Measurements from ENCODE around the gene KRT82. TPM values are rescaled to one million over a fixed set of nuclear protein-coding genes. Genes with fewer than 3 reads are reported as not detected.

KRT82 gene
- polyA plus RNA-seq, 1 of the 3 experiments (the other 2 are of a cell fraction), result not detected

DNA sequence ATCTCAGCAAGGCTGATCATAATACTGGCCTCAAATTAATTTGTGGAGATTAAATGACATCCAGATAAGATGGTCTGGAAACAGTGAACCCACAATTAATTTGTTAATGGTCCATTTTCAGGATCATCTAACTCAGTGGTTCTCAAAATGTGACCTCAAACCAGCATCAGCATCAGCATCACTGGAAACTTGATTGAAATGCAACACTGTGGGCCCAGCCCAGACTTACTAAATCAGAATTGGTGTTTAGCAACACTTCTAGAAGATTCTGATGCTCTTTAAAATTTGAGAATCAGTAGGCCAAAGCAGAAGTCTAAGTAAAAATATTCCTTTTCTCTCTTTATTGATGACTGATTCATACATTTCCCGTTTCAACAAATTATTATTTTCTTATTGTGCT lies 10.7 kb upstream of the KRT82 start:
- Histone ChIP-seq H3K9me3 (no peaks in the 10 kb centered on the region), H3K9me2 (no peaks in the 10 kb centered on the region), H3K9ac (no peak overlapping the region), H3K4me2 (no peak overlapping the region), H3K4me1 (ENCODE audit: control insufficient read depth in 1 of 2, insufficient read depth in 2 of 2, low read depth in 1 of 2, low read length in 1 of 2) (peaks cover 0 to 5% of the 10 kb centered on the region in 2 experiments; a peak in 1 of 4 replicates), H3K27me3 (ENCODE audit: insufficient read depth) (peaks cover 13% of the 10 kb centered on the region; the same call in 1 of the 2 replicates), H3K4me3 (ENCODE audit: low read depth in 2 of 2, low read length in 1 of 2) (no peak overlapping the region), H2AFZ (ENCODE audit: low read depth) (no peak overlapping the region), H3F3A (replicated peaks; ENCODE audit: insufficient read depth) (no peaks in the 10 kb centered on the region), H3K27ac (ENCODE audit: low read depth in 2 of 2, low read length in 1 of 2) (no peak overlapping the region), H3K79me2 (ENCODE audit: insufficient read depth) (no peaks in the 10 kb centered on the region), H3K36me3 (replicated peaks in 1 of 2; ENCODE audit: control insufficient read depth in 1 of 2, insufficient read depth in 2 of 2, low read length in 1 of 2) (no peaks in the 10 kb centered on the region), H4K20me1 (ENCODE audit: insufficient read depth) (no peaks in the 10 kb centered on the region)
- DNase-seq, result no peak
- no peak for TF ChIP-seq FOXM1 (IDR thresholded peaks at IDR 0.05; ENCODE audit: low read depth)
- TF ChIP-seq TEAD4 (IDR thresholded peaks at IDR 0.05; ENCODE audit: borderline replicate concordance, insufficient read depth), result no peak
- TF ChIP-seq SMC3 (IDR thresholded peaks at IDR 0.05; ENCODE audit: low read depth, low read length), result no peak
- no peak for TF ChIP-seq FOSL2 (IDR thresholded peaks at IDR 0.05; ENCODE audit: borderline replicate concordance, low read depth)
- no peak for TF ChIP-seq RAD21 (IDR thresholded peaks at IDR 0.05; ENCODE audit: low read length)
- TF ChIP-seq GABPA (IDR thresholded peaks at IDR 0.05; ENCODE audit: low read depth), result no peak
- TF ChIP-seq NFIC (IDR thresholded peaks at IDR 0.05; ENCODE audit: borderline replicate concordance), result no peak
- 41% methylated on average over 1 of the region's 1 CpG for WGBS (ENCODE audit: low lambda C conversion rate)
- CTCF ChIA-PET, result interaction anchor here (1.2 kb wide), 1 partner anchor 10 kb away, joined by 3 read pairs; no protein-coding TSS in a partner anchor
- POLR2A ChIA-PET, result no interaction called here

DNA sequence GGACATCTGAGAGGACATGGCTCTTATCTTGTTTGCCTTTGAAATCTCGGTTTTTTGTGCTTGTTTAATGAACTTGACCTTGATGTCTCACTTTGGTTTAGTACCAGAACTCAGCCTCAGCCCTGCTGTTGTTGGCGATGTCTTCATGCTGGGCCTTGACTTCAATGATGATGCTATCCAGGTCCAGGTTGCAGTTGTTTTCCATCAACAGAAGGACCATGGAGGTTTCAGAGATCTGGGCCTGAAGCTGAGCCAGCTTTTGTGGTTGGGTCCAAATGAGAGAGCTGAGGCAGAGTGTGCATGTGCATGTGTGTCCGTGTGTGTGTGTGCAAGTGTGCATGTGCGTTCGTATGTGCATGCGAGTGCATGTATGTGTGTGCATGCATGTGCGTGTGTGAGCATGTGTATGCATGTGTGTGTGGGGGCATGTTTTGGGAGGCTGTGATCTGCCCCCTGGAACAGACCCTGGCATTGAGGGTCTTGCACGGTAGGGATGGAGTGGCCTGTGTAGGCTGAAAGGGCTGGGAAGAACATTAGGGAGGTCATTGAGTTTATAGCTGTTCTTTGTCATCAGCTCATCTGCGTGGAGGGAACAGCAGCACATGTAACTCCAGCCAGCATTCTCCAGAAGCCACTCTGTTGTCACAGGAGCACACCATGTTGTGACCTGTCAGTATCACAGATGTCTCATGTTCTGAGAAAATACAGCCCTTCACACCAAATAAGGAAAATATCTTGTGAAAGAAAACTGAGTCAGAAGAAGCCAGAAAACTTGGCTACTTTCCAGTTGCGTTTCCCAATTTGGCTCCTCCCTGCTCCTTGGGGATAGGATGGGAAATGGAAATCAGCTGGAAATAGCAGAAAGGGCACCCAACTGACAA lies 10.0 kb upstream of the KRT82 start:
- Histone ChIP-seq H3K4me2 (no peak overlapping the region), H3K79me2 (ENCODE audit: insufficient read depth) (no peaks in the 10 kb centered on the region), H3K4me1 (ENCODE audit: control insufficient read depth in 1 of 2, insufficient read depth in 2 of 2, low read depth in 1 of 2, low read length in 1 of 2) (peaks cover 0 to 5% of the 10 kb centered on the region in 2 experiments; a peak in 1 of 4 replicates), H3K27me3 (ENCODE audit: insufficient read depth) (peaks cover 8% of the 10 kb centered on the region; the same call in 1 of the 2 replicates), H3K36me3 (replicated peaks in 1 of 2; ENCODE audit: control insufficient read depth in 1 of 2, insufficient read depth in 2 of 2, low read length in 1 of 2) (no peaks in the 10 kb centered on the region), H3F3A (replicated peaks; ENCODE audit: insufficient read depth) (no peaks in the 10 kb centered on the region), H3K27ac (ENCODE audit: low read depth in 2 of 2, low read length in 1 of 2) (no peak overlapping the region), H3K9me3 (no peaks in the 10 kb centered on the region), H3K4me3 (ENCODE audit: low read depth in 2 of 2, low read length in 1 of 2) (no peak overlapping the region), H3K9me2 (no peaks in the 10 kb centered on the region), H2AFZ (ENCODE audit: low read depth) (no peak overlapping the region), H4K20me1 (ENCODE audit: insufficient read depth) (no peaks in the 10 kb centered on the region), H3K9ac (no peak overlapping the region)
- DNase-seq, result no peak
- 51% methylated on average over 10 of the region's 10 CpGs for WGBS (ENCODE audit: low lambda C conversion rate)
- ChIA-PET CTCF (interaction anchor here (1.2 kb wide), 1 partner anchor 9 kb away, joined by 3 read pairs; no protein-coding TSS in a partner anchor), POLR2A (no interaction called here)
- 0 out of 2 replicates have a peak, but pooled peaks have one; percentile 8 for TF ChIP-seq TCF12 (IDR thresholded peaks at IDR 0.05)
- TF ChIP-seq FOXM1 (IDR thresholded peaks at IDR 0.05; ENCODE audit: low read depth), result no peak
- TF ChIP-seq GATA2 (CRISPR knock-in tag; IDR thresholded peaks at IDR 0.05), result no peak
- no peak for TF ChIP-seq POLR2AphosphoS5 (IDR thresholded peaks at IDR 0.05; ENCODE audit: low read depth, low read length)
- TF ChIP-seq TAF1 (IDR thresholded peaks at IDR 0.05; ENCODE audit: borderline replicate concordance, low read depth, low read length), result no peak
- TF ChIP-seq, protein P1, sequence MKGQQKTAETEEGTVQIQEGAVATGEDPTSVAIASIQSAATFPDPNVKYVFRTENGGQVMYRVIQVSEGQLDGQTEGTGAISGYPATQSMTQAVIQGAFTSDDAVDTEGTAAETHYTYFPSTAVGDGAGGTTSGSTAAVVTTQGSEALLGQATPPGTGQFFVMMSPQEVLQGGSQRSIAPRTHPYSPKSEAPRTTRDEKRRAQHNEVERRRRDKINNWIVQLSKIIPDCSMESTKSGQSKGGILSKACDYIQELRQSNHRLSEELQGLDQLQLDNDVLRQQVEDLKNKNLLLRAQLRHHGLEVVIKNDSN (IDR thresholded peaks at IDR 0.05; ENCODE audit: borderline replicate concordance, low read depth), result no peak

Measured in SK-N-SH (cell line).